ENCODE results near the gene TNRC6C.
"Not testable (repeated sequence)": the region's sequence is repeated elsewhere in the genome, so short reads cannot be mapped to it uniquely, and the experiment has no call there.

The TNRC6C gene

GRCh38 chr17:78114831-78115723, 156.6 kb downstream of the TNRC6C start:
- no peak for DNase-seq

GRCh38 chr17:78115803-78116202, 157.3 kb downstream of the TNRC6C start:
- not testable (repeated sequence) for DNase-seq

DNA sequence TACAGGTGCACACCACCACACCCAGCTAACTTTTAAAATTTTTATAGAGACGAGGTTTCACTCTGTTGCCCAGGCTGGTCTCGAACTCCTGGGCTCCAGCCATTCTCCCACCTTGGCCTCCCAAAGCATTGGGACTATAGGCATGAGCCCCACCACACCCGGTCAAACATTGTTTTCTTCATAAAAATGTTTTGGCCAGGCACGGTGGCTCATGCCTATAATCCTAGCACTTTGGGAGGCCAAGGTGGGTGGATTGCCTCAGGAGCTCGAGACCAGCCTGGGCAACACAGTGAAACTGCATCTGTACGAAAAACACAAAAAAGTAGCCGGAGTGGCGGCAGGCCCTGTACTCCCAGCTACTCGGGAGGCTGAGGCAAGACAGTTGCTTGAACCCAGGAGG, 157.9 kb downstream of the TNRC6C start:
- no peak for DNase-seq

DNA sequence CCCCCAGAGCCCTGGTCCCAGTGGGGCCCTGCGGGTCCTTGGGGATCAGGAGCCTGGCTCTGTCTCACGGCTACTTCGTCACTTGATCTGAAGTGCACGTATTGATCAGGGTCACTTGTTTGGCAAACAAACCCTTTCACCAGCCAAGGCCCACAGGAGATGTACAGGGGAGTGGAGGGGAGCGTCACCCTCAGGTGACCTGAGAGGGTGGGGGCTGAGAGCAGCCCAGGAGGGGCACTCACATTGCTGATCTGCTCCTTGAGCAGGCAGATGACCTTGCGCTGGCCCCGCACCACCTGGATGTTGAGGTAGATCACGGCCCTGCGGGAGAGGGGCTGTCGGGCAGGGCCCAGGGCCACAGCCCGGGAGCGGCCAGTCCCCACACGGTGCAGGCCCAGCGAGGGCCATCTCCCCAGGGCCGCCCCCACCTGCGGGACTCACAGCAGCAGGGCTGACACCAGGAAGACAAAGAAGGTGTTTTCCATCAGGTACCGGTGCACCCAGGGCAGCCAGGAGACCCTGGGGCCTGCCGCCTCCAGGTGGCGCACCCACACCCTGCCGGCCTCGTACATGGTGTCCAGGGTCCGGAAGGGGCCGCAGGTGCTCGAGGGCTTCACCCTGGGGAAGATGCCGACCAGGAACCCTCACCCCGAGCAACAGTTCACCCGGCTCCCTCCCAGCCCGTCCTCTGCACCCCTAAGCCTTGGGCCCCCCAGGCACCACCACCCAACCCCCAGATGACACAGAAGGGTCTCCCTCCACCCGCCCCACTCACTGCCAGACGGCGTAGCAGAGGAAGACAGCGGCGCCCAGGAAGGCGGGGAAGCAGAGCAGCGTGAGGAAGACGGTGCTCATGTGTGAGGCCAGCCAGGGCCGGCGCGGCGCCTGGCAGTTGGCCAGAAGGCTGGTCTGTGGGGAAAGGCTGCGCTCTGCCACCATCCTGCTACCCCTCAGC, 158.8 kb downstream of the TNRC6C start:
- DNase-seq: peak; percentile 18

- DNase-seq: no peak
Measured at GRCh38 chr17:78118801-78119241, 160.3 kb downstream of the TNRC6C start.

- no peak for DNase-seq
Measured at GRCh38 chr17:78120537-78120936, 162.0 kb downstream of the TNRC6C start.

DNA sequence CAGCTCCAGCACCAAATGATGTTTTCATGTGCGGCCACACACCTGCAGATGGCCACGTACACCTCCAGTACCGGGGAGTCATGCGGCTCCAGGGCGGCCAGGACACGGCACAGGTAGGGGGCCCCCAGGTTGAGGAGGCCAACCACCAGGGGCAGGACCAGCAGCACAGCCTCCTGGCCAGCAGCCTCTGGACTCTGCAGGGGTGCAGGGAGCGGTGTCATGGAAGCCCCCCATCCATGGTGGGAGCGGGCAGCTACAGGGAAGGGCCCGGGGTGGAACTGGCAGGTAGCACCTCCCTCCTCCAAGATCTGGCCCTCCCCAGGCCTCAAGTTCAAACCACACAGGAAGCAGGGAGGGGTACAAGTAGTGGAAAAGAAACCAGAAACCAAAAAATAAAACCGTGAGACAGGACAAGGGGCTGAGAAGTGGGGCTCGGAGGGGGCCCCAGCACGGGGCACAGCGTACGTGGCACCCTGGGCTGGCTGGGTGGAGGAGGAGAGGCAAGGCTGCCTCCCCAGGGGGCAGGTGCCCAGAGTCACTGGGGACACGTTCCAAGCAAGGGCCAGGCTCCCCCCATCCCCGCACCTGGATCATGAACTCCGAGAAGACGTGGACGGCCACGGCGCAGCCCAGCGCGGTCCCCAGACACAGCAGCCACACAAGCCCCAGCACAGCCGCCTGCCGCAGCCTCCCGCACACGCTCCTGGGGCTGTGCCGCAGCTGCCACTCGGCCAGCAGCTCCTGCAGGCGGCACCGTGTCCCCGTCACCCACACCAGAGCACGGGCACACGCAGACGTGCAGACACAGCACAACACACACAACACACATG, 162.7 kb downstream of the TNRC6C start:
- no peak for DNase-seq

- DNase-seq: no peak
Measured at GRCh38 chr17:78121801-78122215, 163.3 kb downstream of the TNRC6C start.

GRCh38 chr17:78122216-78122930, 163.9 kb downstream of the TNRC6C start:
- DNase-seq: no peak

DNA sequence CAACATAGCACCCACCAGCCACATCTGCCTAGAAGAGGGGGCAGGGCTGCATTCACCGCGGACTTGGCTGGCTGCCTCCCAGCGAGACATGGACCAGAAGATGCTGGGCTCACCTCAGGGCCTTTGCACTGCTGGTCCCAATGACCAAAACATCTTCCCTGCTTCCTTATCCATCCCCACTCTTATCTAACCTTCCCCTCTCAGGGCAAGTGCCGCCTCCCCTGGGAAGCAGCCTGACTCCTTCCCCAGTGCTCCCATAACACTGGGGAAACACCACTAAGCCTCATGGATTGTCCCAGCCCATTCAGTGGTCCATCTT, 164.4 kb downstream of the TNRC6C start:
- no peak for DNase-seq

GRCh38 chr17:78123258-78123929, 164.9 kb downstream of the TNRC6C start:
- DNase-seq: no peak

- no peak for DNase-seq
Measured at GRCh38 chr17:78124081-78124835, 165.8 kb downstream of the TNRC6C start.

DNA sequence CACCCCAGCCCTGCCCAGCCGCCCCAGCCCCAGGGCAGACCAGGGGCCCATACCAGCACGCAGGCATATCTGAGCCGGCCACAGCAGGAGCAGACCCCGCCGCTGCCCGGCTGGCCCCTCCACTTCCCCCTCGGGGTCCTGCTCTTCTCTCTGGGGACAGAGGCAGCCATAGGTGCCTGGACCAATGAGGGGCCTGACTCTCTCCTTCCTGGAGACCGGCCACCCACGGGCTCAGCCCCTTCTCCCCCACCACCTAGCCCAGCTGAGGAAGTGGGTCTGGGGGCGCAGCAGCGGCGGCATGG, 166.3 kb downstream of the TNRC6C start:
- no peak for DNase-seq

DNA sequence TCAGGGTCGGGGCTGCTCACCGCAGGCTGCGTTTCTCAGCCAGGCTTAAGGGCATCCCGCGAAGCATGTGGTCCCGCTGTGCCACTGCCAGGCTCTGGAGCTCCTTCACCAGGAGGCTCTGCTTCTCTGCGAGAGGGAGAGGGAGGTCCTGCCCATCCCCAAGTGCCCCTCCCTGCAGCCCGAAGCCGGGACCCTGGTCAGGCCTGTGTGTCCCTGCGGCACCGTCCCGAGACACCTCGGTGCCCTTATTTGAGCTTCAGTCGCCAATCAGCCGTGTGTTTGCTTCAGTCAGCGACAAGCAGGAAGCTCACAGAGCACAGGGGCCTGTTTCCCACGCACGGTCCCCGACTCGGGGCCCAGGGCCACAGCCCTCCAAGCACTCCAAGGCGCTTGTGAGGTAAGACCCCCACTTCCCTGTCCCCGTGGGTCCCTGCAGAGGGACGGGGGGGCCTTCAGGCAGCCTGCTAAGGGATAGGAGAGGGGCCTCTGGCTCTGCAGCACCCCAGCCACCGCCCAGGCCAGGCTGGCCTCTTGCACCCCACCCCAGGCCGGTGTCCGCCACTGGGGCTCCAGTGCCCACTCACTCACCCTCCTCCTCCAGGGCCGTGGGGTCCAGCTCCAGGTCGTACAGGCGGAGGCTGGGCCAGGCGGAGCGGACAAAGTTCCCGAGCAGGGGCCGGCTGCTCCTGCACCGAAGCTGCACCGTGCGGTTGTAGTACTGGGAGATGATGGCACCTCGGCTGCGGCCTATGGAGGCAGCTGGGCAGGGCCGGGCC, 166.8 kb downstream of the TNRC6C start:
- DNase-seq: no peak

- peak; percentile 32 for DNase-seq
Measured at GRCh38 chr17:78125976-78126894, 167.7 kb downstream of the TNRC6C start.

DNA sequence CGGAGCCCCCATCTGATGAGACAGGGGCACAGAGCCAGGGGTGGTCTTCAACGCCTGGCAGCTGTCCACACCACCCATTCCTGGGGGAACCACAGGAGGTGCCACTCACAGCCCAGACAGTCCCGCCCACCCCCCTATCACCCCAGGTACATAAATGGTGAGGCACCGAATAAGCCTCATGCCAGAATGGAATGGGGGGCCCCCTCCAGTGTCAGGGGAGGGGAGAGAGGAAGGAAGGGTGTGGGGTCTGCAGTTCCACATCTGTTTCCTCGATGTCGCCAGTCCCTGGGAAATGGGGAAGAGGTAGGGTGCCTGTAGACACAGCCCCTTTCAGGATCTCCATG, 168.4 kb downstream of the TNRC6C start:
- DNase-seq: no peak

DNA sequence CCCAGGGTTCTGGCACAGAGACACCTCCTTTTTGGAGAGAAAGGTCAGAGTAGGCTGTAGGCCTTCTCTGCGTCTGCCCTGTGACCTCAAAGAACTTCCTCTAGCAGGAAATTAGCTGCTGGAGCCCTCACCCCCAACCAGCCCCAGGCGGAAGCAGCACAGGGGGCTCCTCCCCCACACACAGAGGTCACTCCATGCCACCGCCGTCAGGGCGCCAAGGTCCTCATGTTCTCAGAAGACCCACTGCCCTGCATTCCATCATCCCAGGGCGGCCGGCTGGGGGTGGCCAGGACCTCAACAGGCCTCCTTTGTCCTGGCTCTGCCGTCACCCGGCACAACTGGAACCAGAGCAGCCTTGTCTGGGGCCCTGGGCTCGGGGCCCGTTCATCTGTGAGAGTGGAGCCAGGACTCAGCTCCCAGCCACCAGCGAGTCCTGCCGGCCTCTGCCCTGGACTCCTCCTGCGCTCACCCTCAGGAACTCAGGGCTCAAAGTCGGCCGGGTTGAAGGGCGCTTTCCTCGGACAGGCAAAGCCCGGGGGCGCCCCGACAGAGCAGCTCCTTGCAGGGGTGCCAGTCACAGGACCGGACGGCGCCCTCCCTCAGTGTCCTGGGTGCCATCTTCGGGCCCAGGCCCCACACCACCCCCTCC, 168.9 kb downstream of the TNRC6C start:
- no peak for DNase-seq

GRCh38 chr17:78127888-78128550, 169.5 kb downstream of the TNRC6C start:
- no peak for DNase-seq
